ENCODE results near the gene LRRK1.

- no peak for TF ChIP-seq POLR2AphosphoS5 (IDR thresholded peaks at IDR 0.05; ENCODE audit: low read depth, low read length)
- no peak for TF ChIP-seq POLR2A (IDR thresholded peaks at IDR 0.05; ENCODE audit: low read depth, low read length)
- TF ChIP-seq POU2F2 (IDR thresholded peaks at IDR 0.05; ENCODE audit: low read depth, low read length) = no peak
- TF ChIP-seq PAX5 (IDR thresholded peaks at IDR 0.05; ENCODE audit: insufficient read depth, low read length, severe bottlenecking) = no peak
- no peak for TF ChIP-seq SPI1 (IDR thresholded peaks at IDR 0.05; ENCODE audit: low read depth, low read length)
Measured at GRCh38 chr15:100934726-100935125, 15.6 kb downstream of the LRRK1 start.

Data from GM12891 (cell line).